ENCODE results near the gene CABP7.

DNA sequence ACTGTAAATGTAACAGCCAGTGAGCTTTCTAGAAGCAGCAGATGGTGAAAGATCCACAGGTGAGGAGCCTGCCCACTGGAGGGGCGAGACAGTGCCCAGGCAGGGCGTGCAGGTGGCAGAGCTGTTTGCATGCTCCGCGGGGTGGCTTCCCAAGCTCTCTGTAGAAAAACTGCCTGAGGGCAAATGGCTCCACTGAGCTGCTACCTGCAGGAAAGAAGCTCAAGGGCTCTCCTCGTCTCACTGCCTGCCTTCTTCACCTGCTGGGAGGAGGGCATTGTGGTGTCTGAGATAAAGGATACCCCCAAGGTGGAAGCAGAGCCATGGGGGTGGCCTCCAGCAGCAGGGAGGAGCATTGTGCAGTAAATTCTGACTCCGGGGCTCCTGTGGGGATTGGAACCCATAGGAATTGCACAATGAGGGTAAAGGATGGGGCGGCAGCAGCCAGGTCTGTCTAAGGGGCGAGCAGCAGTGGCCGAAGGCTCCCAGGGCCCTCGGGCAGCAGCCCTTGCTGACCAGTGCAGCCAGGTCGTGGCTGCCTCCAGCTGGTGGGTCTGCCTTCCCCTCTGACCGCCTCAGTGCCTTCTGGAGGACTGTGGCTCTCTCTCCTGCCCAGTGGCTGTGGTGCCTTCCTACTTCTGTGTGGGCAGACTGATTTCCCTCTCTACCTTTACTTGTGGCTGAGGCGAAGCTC lies 28.0 kb upstream of the CABP7 start:
- TF ChIP-seq, protein P1, sequence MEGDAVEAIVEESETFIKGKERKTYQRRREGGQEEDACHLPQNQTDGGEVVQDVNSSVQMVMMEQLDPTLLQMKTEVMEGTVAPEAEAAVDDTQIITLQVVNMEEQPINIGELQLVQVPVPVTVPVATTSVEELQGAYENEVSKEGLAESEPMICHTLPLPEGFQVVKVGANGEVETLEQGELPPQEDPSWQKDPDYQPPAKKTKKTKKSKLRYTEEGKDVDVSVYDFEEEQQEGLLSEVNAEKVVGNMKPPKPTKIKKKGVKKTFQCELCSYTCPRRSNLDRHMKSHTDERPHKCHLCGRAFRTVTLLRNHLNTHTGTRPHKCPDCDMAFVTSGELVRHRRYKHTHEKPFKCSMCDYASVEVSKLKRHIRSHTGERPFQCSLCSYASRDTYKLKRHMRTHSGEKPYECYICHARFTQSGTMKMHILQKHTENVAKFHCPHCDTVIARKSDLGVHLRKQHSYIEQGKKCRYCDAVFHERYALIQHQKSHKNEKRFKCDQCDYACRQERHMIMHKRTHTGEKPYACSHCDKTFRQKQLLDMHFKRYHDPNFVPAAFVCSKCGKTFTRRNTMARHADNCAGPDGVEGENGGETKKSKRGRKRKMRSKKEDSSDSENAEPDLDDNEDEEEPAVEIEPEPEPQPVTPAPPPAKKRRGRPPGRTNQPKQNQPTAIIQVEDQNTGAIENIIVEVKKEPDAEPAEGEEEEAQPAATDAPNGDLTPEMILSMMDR (IDR thresholded peaks at IDR 0.05) = no peak
- TF ChIP-seq POLR2A (IDR thresholded peaks at IDR 0.05) = no peak

All from vagina (tissue), 2 donors.